Activated T-cell treated with anti-CD3 and anti-CD28 coated beads for 1 hour (primary cell): Measurements from ENCODE around the gene MEGF6.
A peak's percentile ranks its signal among the peaks of the same experiment; 100 is the strongest.
"Not testable (repeated sequence)": the region's sequence is repeated elsewhere in the genome, so short reads cannot be mapped to it uniquely, and the experiment has no call there.

Experiments
- DNase-seq: peaks from one replicate; pipeline ENCODE4 v3.0.0-alpha.2; 2020; ENCODE audit warnings: low read depth

MEGF6 gene

DNA sequence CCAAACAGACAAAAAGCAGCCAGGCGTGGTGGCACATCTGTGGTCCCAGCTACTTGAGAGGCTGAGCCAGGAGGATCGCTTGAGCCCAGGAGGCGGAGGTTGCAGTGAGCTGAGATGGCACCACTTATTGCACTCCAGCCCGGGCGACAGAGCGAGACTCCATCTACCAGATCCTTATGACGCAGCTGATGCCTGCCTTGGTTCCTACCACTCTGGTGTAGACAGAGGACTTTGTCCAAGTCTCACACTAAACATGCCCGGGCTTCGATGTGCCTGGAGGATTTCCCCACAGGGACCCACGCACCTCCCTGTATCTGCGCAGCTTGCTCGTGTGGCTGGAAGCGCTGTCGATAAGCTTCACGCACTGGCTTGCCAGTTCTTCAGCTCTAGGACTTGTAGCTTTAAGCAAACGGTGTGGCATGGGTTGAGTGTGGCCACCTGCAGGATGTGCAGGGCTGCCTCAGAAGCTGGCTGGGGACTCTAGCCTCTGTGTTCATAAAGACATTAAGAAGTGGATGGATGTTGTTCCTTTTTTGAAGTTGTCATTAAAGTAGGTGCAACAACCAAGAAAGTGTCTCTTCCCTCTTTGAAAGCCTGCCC is 18.4 kb upstream of the MEGF6 start:
- no peak for DNase-seq

DNA sequence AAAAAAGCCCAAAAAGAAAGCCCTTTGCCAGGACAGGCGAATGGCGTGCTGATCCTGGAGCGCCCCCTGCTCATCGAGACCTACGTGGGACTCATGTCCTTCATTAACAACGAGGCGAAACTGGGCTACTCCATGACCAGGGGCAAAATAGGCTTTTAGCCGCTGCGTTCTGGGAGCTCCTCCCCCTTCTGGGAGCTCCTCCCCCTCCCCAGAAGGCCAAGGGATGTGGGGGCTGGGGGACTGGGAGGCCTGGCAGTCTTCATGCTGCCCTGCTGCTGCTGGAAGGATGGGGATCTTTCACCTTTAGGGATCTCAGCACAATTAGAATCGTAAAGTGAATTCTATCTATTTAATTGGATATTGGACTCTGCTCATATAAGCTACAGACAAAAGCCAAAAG is 17.1 kb upstream of the MEGF6 start:
- no peak for DNase-seq

- DNase-seq: no peak
Observed at GRCh38 chr1:3627515-3628253, 16.4 kb upstream of the MEGF6 start.

GRCh38 chr1:3626025-3626424 is 14.7 kb upstream of the MEGF6 start:
- DNase-seq: no peak

GRCh38 chr1:3625151-3625907 is 14.0 kb upstream of the MEGF6 start:
- peak; percentile 24 for DNase-seq

GRCh38 chr1:3624200-3625136 is 13.2 kb upstream of the MEGF6 start, which contains the start of gene TPRG1L:
Gene TPRG1L, plus strand, starts transcription at chr1:3625015. Its CDS starts 58 bp downstream, at chr1:3625073.
- DNase-seq: peak; percentile 98

- no peak for DNase-seq
Observed at GRCh38 chr1:3623441-3624199, 12.3 kb upstream of the MEGF6 start.

- DNase-seq: not testable (repeated sequence)
Observed at GRCh38 chr1:3622102-3622501, 10.8 kb upstream of the MEGF6 start.

- not testable (repeated sequence) for DNase-seq
Observed at GRCh38 chr1:3621151-3621671, 9.9 kb upstream of the MEGF6 start.

DNA sequence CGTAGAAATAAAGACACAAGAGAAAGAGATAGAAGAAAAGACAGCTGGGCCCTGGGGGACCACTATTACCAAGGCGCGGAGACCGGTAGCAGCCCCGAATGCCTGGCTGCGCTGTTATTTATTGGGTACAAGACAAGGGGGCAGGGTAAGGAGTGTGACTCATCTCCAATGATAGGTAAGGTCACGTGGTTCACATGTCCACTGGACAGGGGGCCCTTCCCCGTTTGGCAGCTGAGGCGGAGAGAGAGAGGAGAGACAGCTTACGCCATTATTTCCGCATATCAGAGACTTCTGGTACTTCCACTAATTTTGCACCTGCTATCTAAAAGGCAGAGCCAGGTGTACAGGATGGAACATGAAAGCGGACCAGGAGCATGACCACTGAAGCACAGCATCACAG is 9.4 kb upstream of the MEGF6 start:
- no peak for DNase-seq

- DNase-seq: peak; percentile 68
Observed at GRCh38 chr1:3618881-3619671, 7.8 kb upstream of the MEGF6 start.

DNA sequence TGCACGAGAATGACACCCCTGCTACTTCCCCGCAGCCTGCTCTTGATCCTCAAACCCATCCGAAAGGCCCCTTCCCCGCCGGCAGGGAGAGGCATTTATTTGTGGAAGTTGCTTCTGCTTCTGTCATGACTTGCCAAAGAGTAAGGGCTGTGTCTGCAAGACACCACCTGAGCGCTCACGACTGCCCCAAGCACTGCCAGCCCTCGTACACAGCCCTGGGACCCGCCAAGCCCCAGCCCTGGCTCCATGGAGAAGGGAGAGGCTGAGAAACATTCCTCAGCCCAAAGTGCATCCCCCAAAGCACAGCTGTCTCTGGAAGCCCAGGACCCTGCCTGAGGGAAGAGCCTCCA is 7.2 kb upstream of the MEGF6 start:
- no peak for DNase-seq

DNA sequence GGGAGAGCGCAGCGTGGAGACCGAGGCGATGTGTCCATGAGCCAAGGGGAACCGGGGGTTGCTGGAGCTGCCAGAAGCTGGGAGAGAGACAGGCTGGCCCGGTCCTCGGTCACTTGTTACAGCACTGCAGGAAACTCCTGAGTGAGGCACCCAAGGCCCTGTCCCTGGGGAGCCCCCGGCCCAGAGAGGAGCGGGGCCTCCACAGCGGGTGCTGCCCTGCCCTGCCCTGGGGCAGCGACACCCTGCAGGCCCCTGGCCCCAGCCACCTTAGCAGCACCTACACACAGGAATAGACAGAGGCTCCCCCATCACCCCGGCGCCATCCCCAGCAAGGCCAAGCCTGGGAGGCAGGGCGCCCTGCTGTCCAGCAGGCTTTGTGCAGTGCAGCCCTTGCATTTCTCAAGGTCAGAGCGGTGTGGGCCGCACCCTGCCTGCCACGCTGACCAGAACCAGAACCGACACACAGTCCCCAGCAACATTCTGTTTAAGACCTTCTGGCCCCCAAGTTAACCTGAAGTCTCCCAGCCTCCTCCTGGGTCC is 6.6 kb upstream of the MEGF6 start:
- DNase-seq: no peak

GRCh38 chr1:3616861-3617260 is 5.6 kb upstream of the MEGF6 start:
- no peak for DNase-seq

DNA sequence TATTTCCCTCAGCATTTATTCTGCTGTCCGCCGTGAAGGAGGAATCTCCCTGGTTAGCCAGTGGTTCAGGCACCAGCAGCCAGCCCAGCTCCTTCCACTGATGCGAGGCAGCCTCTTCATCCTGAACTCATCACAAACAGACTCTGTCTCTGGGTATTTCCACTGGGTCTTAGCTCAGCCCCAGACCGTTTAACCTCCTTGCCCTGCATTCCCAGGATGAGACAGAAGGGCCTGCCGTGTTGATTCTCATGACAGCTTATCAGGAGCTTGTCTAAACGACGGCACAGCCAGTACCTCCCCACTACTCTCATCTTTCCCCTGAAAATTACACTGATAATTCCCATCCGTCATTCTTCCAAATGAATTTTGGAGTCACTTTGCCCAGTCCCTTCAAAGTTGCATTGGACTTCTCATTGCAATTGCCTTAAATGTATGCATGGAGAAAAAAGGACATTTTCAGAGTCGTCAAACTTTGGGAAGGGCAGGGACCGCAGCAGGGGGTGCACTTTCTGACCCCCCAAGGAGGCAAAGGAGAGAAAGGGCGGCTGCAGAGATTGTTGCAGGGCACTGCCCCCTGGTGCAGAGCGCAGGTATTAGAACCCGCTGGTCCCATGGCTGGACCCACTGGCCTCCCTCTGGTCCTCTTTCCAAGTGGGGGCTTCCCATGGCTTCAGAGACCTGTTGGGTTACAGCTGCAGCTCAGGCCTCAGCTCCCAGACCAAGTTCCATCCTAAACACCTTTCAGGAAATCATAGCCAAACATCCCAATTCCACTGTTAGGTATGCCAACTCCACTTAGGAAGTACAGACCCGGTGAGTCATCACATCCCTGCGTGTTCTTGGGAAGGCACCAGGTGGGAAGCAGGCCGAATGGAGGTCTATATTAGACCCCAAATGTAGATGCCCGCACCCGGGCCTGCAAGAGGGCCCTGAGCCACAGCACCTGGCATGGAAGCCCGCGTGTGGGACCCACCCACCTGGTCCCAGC is 3.7 kb upstream of the MEGF6 start:
- no peak for DNase-seq

- no peak for DNase-seq
Observed at GRCh38 chr1:3612123-3612522, 815 bp upstream of the MEGF6 start.

GRCh38 chr1:3610527-3611169 is 660 bp downstream of the MEGF6 start:
- no peak for DNase-seq
